GM23248 (cell line): Measurements from ENCODE around the gene GAGE12E. TPM values are rescaled to one million over a fixed set of nuclear protein-coding genes. Genes with fewer than 3 reads are reported as not detected.
"Not testable (repeated sequence)": the region's sequence is repeated elsewhere in the genome, so short reads cannot be mapped to it uniquely, and the experiment has no call there.

Experiments
- DNase-seq: peaks from one replicate; pipeline ENCODE4 v3.0.0-alpha.2; 2015
- H2AFZ ChIP-seq: fragments of 200-600 bp; sonication (generic); 2 replicates; pipeline ENCODE4 v1.6.1; 2016; ENCODE audit warnings: antibody characterized with exemption
- H3F3A ChIP-seq: fragments of 200-600 bp; sonication (generic); 2 replicates; pipeline ENCODE4 v1.6.1; 2016; ENCODE audit warnings: mild to moderate bottlenecking, antibody characterized with exemption, mixed run types; ENCODE audit not compliant: insufficient read depth
- H3K27ac ChIP-seq: fragments of 200-600 bp; sonication (generic); 2 replicates; pipeline ENCODE4 v1.5.1; 2016; ENCODE audit warnings: mild to moderate bottlenecking
- H3K27me3 ChIP-seq: fragments of 200-600 bp; sonication (generic); replicated peaks from 2 replicates; pipeline ENCODE4 v1.6.1; 2016; ENCODE audit warnings: mild to moderate bottlenecking; ENCODE audit not compliant: insufficient read depth
- H3K36me3 ChIP-seq: fragments of 200-600 bp; sonication (generic); 2 replicates; pipeline ENCODE4 v1.6.1; 2016; ENCODE audit warnings: low read depth, mild to moderate bottlenecking
- H3K4me1 ChIP-seq: fragments of 200-600 bp; sonication (generic); 2 replicates; pipeline ENCODE4 v1.6.1; 2016; ENCODE audit warnings: mild to moderate bottlenecking; ENCODE audit not compliant: insufficient read depth
- H3K4me2 ChIP-seq: fragments of 200-600 bp; sonication (generic); one replicate; pipeline ENCODE4 v1.6.1; 2016; ENCODE audit warnings: mild to moderate bottlenecking; ENCODE audit not compliant: unreplicated experiment
- H3K4me3 ChIP-seq: fragments of 200-600 bp; sonication (generic); 2 replicates; pipeline ENCODE4 v1.5.1; 2016; ENCODE audit warnings: mild to moderate bottlenecking
- H3K79me2 ChIP-seq: fragments of 200-600 bp; sonication (generic); 2 replicates; pipeline ENCODE4 v1.6.1; 2016; ENCODE audit warnings: mild to moderate bottlenecking; ENCODE audit not compliant: insufficient read depth
- H3K9ac ChIP-seq: fragments of 200-600 bp; sonication (generic); 2 replicates; pipeline ENCODE4 v1.6.1; 2016; ENCODE audit warnings: mild to moderate bottlenecking
- H3K9me2 ChIP-seq: fragments of 200-600 bp; sonication (generic); 2 replicates; pipeline ENCODE4 v1.6.1; 2016; ENCODE audit warnings: mixed run types, mild to moderate bottlenecking, moderate library complexity; ENCODE audit not compliant: insufficient read depth
- H3K9me3 ChIP-seq: fragments of 200-600 bp; sonication (generic); one replicate; pipeline ENCODE4 v1.6.1; 2017; ENCODE audit warnings: low read depth
- H4K20me1 ChIP-seq: fragments of 200-600 bp; sonication (generic); 2 replicates; pipeline ENCODE4 v1.6.0; 2016; ENCODE audit not compliant: insufficient read depth
- WGBS, 2 experiments: methylation state at CpG; one replicate each; pipeline ENCODE4 v1.1.6; 2015 to 2017; ENCODE audit warnings: low lambda C conversion rate in 2 of 2, low coverage in 1 of 2; ENCODE audit errors: missing lambda C conversion rate in 2 of 2; 5-methylcytosine and 5-hydroxymethylcytosine counted together
- in situ Hi-C: fragments of 300-500 bp; cut with MboI; formaldehyde crosslinking; loops from 2 replicates; pipeline ENCODE4 v1.15.0; 2020
- polyA plus RNA-seq: library from polyadenylated mRNA; unstranded; fragments of >200 nt; fragmentation: Nextera tagmentation; extraction: Ambion mirVana; gene quantifications from 2 replicates; pipeline ENCODE4 v1.2.1, GENCODE V29; 2016
- total RNA-seq: library from RNA; depleted of rRNA; stranded (reverse); fragments of >200 nt; shearing (Covaris generic); gene quantifications from 2 replicates; pipeline ENCODE4 v1.2.3, GENCODE V29; 2014; rRNA removed

The GAGE12E gene, protein sequence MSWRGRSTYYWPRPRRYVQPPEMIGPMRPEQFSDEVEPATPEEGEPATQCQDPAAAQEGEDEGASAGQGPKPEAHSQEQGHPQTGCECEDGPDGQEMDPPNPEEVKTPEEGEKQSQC
- total RNA-seq = not detected in 2 replicates
- polyA plus RNA-seq = not detected in 2 replicates

DNA sequence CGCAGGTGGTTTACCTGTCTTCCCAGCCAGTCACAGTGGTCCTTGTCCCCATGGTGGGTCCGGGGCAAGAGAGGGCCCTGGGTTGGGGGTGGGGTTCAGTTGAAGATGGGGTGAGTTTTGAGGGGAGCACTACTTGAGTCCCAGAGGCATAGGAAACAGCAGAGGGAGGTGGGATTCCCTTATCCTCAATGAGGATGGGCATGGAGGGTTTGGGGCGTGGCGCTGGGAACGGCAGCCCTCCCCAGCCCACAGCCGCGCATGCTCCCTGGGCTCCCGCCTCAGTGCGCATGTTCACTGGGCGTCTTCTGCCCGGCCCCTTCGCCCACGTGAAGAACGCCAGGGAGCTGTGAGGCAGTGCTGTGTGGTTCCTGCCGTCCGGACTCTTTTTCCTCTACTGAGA, at the start of gene GAGE12E:
Gene GAGE12E (plus strand): TSS at position 301 of the 400 bp plus-strand sequence. CDS start 1,155 bp downstream, outside the sequence.
- H3K4me3 ChIP-seq, H2AFZ ChIP-seq, H3K36me3 ChIP-seq, H4K20me1 ChIP-seq, in situ Hi-C loops, DNase-seq, H3K4me1 ChIP-seq, H3K9me3 ChIP-seq, H3K4me2 ChIP-seq, H3K9me2 ChIP-seq, H3F3A ChIP-seq, H3K27me3 ChIP-seq, H3K27ac ChIP-seq, H3K79me2 ChIP-seq, H3K9ac ChIP-seq: not testable (repeated sequence)
- WGBS, 2 experiments = no CpG with 5 or more reads among the region's 16 CpGs

DNA sequence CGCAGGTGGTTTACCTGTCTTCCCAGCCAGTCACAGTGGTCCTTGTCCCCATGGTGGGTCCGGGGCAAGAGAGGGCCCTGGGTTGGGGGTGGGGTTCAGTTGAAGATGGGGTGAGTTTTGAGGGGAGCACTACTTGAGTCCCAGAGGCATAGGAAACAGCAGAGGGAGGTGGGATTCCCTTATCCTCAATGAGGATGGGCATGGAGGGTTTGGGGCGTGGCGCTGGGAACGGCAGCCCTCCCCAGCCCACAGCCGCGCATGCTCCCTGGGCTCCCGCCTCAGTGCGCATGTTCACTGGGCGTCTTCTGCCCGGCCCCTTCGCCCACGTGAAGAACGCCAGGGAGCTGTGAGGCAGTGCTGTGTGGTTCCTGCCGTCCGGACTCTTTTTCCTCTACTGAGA, 19.2 kb upstream of the GAGE12E start, which contains the start of gene GAGE12C:
Gene GAGE12C (plus strand): TSS at position 301 of the 400 bp plus-strand sequence. CDS start 1,155 bp downstream, outside the sequence.
- H3K79me2 ChIP-seq, H3F3A ChIP-seq, H3K9me3 ChIP-seq, H3K27me3 ChIP-seq, in situ Hi-C loops, H3K36me3 ChIP-seq, H3K27ac ChIP-seq, H3K4me1 ChIP-seq, H2AFZ ChIP-seq, DNase-seq, H3K9me2 ChIP-seq, H3K9ac ChIP-seq, H3K4me2 ChIP-seq, H4K20me1 ChIP-seq, H3K4me3 ChIP-seq: not testable (repeated sequence)
- no CpG with 5 or more reads among the region's 16 CpGs for WGBS, 2 experiments

DNA sequence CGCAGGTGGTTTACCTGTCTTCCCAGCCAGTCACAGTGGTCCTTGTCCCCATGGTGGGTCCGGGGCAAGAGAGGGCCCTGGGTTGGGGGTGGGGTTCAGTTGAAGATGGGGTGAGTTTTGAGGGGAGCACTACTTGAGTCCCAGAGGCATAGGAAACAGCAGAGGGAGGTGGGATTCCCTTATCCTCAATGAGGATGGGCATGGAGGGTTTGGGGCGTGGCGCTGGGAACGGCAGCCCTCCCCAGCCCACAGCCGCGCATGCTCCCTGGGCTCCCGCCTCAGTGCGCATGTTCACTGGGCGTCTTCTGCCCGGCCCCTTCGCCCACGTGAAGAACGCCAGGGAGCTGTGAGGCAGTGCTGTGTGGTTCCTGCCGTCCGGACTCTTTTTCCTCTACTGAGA, 9.7 kb upstream of the GAGE12E start, which contains the start of gene GAGE12D:
Gene GAGE12D (plus strand): TSS at position 301 of the 400 bp plus-strand sequence. CDS start 1,155 bp downstream, outside the sequence.
- H3K27me3 ChIP-seq, H3K9ac ChIP-seq, H3K79me2 ChIP-seq, DNase-seq, in situ Hi-C loops, H2AFZ ChIP-seq, H3K36me3 ChIP-seq, H3K4me1 ChIP-seq, H3K27ac ChIP-seq, H3F3A ChIP-seq, H3K9me3 ChIP-seq, H3K9me2 ChIP-seq, H3K4me2 ChIP-seq, H3K4me3 ChIP-seq, H4K20me1 ChIP-seq: not testable (repeated sequence)
- no CpG with 5 or more reads among the region's 16 CpGs for WGBS, 2 experiments

DNA sequence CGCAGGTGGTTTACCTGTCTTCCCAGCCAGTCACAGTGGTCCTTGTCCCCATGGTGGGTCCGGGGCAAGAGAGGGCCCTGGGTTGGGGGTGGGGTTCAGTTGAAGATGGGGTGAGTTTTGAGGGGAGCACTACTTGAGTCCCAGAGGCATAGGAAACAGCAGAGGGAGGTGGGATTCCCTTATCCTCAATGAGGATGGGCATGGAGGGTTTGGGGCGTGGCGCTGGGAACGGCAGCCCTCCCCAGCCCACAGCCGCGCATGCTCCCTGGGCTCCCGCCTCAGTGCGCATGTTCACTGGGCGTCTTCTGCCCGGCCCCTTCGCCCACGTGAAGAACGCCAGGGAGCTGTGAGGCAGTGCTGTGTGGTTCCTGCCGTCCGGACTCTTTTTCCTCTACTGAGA, 9.5 kb downstream of the GAGE12E start, which contains the start of gene GAGE12F:
Gene GAGE12F (plus strand): TSS at position 301 of the 400 bp plus-strand sequence. CDS start 1,155 bp downstream, outside the sequence.
- H3K27me3 ChIP-seq, DNase-seq, H3K9me3 ChIP-seq, in situ Hi-C loops, H3F3A ChIP-seq, H3K36me3 ChIP-seq, H2AFZ ChIP-seq, H3K4me3 ChIP-seq, H3K9ac ChIP-seq, H3K27ac ChIP-seq, H3K9me2 ChIP-seq, H3K4me1 ChIP-seq, H3K79me2 ChIP-seq, H4K20me1 ChIP-seq, H3K4me2 ChIP-seq: not testable (repeated sequence)
- WGBS, 2 experiments = no CpG with 5 or more reads among the region's 16 CpGs

DNA sequence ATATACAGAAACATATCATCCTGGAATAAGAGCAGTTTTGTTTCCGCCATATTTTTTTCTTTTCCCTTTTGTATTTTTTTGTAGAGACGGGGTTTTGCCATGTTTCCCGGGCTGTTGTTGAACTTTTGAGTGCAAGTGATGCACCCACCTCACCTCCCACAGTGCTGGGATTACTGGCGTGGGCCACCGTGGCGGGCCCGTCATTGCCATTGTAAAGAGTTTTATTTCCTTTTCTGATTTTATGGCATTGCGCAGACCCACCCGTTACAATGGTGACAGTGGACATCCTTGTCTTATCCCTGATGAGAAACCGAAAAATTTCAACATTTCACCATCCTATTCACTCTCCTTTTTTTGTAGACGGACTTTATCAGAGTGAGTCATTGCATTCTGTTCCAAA, 17.6 kb downstream of the GAGE12E start:
- H3K9me2 ChIP-seq, H3K27ac ChIP-seq, H3F3A ChIP-seq, H2AFZ ChIP-seq, DNase-seq, H4K20me1 ChIP-seq, H3K4me3 ChIP-seq, H3K4me1 ChIP-seq, H3K36me3 ChIP-seq, H3K4me2 ChIP-seq, H3K79me2 ChIP-seq, H3K9me3 ChIP-seq, H3K9ac ChIP-seq, H3K27me3 ChIP-seq, in situ Hi-C loops: not testable (repeated sequence)
- 60 to 71% methylated on average over 4 to 7 of the region's 11 CpGs for WGBS, 2 experiments

DNA sequence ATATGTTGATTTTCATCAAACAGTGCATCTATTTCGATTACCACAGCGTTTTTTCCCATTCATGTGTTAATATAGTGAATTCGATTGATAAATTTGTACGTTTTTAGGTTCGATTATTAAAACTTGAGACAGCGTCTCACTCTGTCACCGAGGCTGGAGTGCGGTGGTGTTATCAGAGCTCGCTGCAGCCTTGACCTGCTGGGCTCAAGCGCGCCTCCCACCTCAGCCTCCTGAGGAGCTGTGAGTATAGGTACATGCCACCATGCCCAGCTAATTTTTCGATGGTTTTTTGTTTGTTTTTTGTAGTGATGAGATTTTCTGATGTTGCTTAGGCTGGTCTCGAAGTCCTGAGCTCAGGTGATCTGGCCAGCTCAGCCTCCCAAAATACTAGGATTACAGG, 18.1 kb downstream of the GAGE12E start:
- H3K9me3 ChIP-seq, H3K4me3 ChIP-seq, H3K4me2 ChIP-seq, in situ Hi-C loops, DNase-seq, H3F3A ChIP-seq, H4K20me1 ChIP-seq, H3K36me3 ChIP-seq, H3K9ac ChIP-seq, H2AFZ ChIP-seq, H3K27ac ChIP-seq, H3K27me3 ChIP-seq, H3K79me2 ChIP-seq, H3K9me2 ChIP-seq, H3K4me1 ChIP-seq: not testable (repeated sequence)
- WGBS, 2 experiments = 67 to 76% methylated on average over 9 to 10 of the region's 13 CpGs

DNA sequence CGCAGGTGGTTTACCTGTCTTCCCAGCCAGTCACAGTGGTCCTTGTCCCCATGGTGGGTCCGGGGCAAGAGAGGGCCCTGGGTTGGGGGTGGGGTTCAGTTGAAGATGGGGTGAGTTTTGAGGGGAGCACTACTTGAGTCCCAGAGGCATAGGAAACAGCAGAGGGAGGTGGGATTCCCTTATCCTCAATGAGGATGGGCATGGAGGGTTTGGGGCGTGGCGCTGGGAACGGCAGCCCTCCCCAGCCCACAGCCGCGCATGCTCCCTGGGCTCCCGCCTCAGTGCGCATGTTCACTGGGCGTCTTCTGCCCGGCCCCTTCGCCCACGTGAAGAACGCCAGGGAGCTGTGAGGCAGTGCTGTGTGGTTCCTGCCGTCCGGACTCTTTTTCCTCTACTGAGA, 19.0 kb downstream of the GAGE12E start, which contains the start of gene GAGE12G:
Gene GAGE12G (plus strand): TSS at position 301 of the 400 bp plus-strand sequence. CDS start 1,155 bp downstream, outside the sequence.
- H3K9me3 ChIP-seq, H3K9ac ChIP-seq, H3F3A ChIP-seq, H2AFZ ChIP-seq, DNase-seq, H3K4me2 ChIP-seq, H4K20me1 ChIP-seq, in situ Hi-C loops, H3K9me2 ChIP-seq, H3K27me3 ChIP-seq, H3K4me1 ChIP-seq, H3K79me2 ChIP-seq, H3K36me3 ChIP-seq, H3K27ac ChIP-seq, H3K4me3 ChIP-seq: not testable (repeated sequence)
- WGBS, 2 experiments = no CpG with 5 or more reads among the region's 16 CpGs
